Gastroesophageal sphincter (tissue), 4 donors: ENCODE results near the gene NGB. TPM values are rescaled to one million over a fixed set of nuclear protein-coding genes. Genes with fewer than 3 reads are reported as not detected.

Experiments used
- ATAC-seq: fragments of 150-250 bp; one replicate; pipeline ENCODE4 v1.9.1; 2016; ENCODE audit warnings: mild to moderate bottlenecking, moderate library complexity
- H3K27ac ChIP-seq, 4 donors: fragments of 200-600 bp; sonication (generic) in 3 of 4; 1 replicate in 3 of 4; 2 replicates in 1 of 4; pipeline ENCODE4 v1.5.1; 2016 to 2019
- H3K27me3 ChIP-seq: fragments of 200-600 bp; sonication (generic); one replicate; pipeline ENCODE4 v1.5.1; 2019
- H3K36me3 ChIP-seq, 2 donors: fragments of 200-600 bp; sonication (generic); one replicate each; pipeline ENCODE4 v1.5.1; 2019; ENCODE audit warnings: control low read depth in 1 of 2
- H3K4me1 ChIP-seq, 3 donors: fragments of 200-600 bp; sonication (generic); 1 replicate in 2 of 3; 2 replicates in 1 of 3; pipeline ENCODE4 v1.5.1; 2016 to 2019; ENCODE audit warnings: control low read depth in 2 of 3
- H3K4me3 ChIP-seq, 2 donors: fragments of 200-600 bp; sonication (generic); one replicate each; pipeline ENCODE4 v1.5.1; 2019; ENCODE audit warnings: mild to moderate bottlenecking in 1 of 2, moderate library complexity in 1 of 2
- H3K9me3 ChIP-seq, 3 donors: fragments of 200-600 bp; sonication (generic); one replicate each; pipeline ENCODE4 v1.5.1; 2017 to 2019; ENCODE audit warnings: control low read depth in 2 of 3
- CTCF ChIP-seq, 4 experiments: fragments of 200-600 bp in 2 of 4; fragments of 450-650 bp in 2 of 4; sonication (generic) in 1 of 4; IDR thresholded peaks; one replicate each; pipeline ENCODE4 v1.5.1; 2017 to 2019; ENCODE audit warnings: antibody characterized with exemption in 4 of 4, mild to moderate bottlenecking in 2 of 4, moderate library complexity in 2 of 4
- EP300 ChIP-seq: sonication (generic); formaldehyde crosslinking; IDR thresholded peaks from one replicate; pipeline ENCODE4 v1.6.1; 2017; ENCODE audit warnings: antibody characterized with exemption, mild to moderate bottlenecking
- POLR2A ChIP-seq, 2 donors: fragments of 450-650 bp; IDR thresholded peaks; one replicate each; pipeline ENCODE4 v1.6.1; 2017; ENCODE audit warnings: antibody characterized with exemption in 2 of 2, mild to moderate bottlenecking in 2 of 2, moderate library complexity in 1 of 2
- POLR2AphosphoS5 ChIP-seq: sonication (generic); formaldehyde crosslinking; IDR thresholded peaks from one replicate; pipeline ENCODE4 v1.6.1; 2017; ENCODE audit warnings: antibody characterized with exemption
- WGBS, 2 donors: methylation state at CpG; one replicate each; pipeline ENCODE4 v1.1.5; 2018; ENCODE audit warnings: low coverage in 1 of 2; 5-methylcytosine and 5-hydroxymethylcytosine counted together
- total RNA-seq, 4 donors: library from RNA; depleted of rRNA; stranded (reverse); fragments of >200 nt; gene quantifications; one replicate each; pipeline ENCODE4 v1.1.0, GENCODE V29; 2016

Gene NGB
- total RNA-seq, 4 donors from 2014 or later, result 0.27 to 2.0 (median 1.2) TPM; not detected in 1

- no peak overlapping the region for H3K27ac ChIP-seq
- H3K9me3 ChIP-seq, result no peaks in the 10 kb centered on the region
- no peak overlapping the region for H3K4me3 ChIP-seq
- H3K4me1 ChIP-seq, result no peaks in the 10 kb centered on the region
- H3K27me3 ChIP-seq, result peaks cover 9% of the 10 kb centered on the region
- no peak for TF ChIP-seq POLR2A (IDR thresholded peaks at IDR 0.05)
- ATAC-seq, result no peak
- no peaks in the 10 kb centered on the region for H3K36me3 ChIP-seq
- WGBS, 2 donors, result 0% methylated on average over 1 of the region's 2 CpGs; no CpG with 5 or more reads in 1 of the 2 donors
Measured at GRCh38 chr14:77241955-77242354, 29.1 kb downstream of the NGB start.

- H3K4me1 ChIP-seq, result no peaks in the 10 kb centered on the region
- no peaks in the 10 kb centered on the region for H3K9me3 ChIP-seq
- TF ChIP-seq POLR2AphosphoS5, result no peak
- TF ChIP-seq POLR2A (IDR thresholded peaks at IDR 0.05), result no peak
- TF ChIP-seq CTCF (IDR thresholded peaks at IDR 0.05), result no peak
- TF ChIP-seq EP300, result no peak
- 57% methylated on average over 6 of the region's 15 CpGs; no CpG with 5 or more reads in 1 of the 2 donors for WGBS, 2 donors
- H3K27ac ChIP-seq, result no peak overlapping the region
- ATAC-seq, result no peak
- no peak overlapping the region for H3K4me3 ChIP-seq
- H3K27me3 ChIP-seq, result peaks cover 15% of the 10 kb centered on the region
- H3K36me3 ChIP-seq, result no peaks in the 10 kb centered on the region
Measured at GRCh38 chr14:77240336-77240915, 30.6 kb downstream of the NGB start.

DNA sequence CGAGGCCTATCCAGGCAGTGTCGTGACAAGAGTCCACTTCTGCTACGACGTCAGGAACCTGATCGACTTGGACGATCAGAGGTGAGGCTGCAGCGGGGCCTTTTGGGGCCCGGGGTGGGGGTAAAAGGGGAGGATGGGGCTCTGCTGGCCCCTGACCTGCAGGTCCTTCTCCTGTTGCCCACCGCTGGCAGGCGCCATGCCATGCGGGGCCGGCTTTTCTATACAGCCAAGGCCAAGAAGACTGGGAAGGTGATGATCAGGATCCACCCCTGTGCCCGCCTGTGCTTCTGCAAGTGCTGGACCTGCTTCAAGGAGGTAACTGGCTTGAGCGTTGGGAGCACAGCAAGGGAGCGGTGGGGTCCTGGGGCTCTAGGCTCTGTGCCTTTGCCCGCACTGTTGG is 31.6 kb downstream of the NGB start:
- H3K36me3 ChIP-seq, result no peaks in the 10 kb centered on the region
- no peaks in the 10 kb centered on the region for H3K9me3 ChIP-seq
- H3K27ac ChIP-seq, result no peak overlapping the region
- H3K4me1 ChIP-seq, result no peaks in the 10 kb centered on the region
- ATAC-seq, result no peak
- TF ChIP-seq CTCF (IDR thresholded peaks at IDR 0.05) (no peak), EP300 (no peak), POLR2AphosphoS5 (no peak), POLR2A (IDR thresholded peaks at IDR 0.05) (no peak)
- 100% methylated on average over 1 of the region's 16 CpGs; no CpG with 5 or more reads in 1 of the 2 donors for WGBS, 2 donors
- H3K4me3 ChIP-seq, result no peak overlapping the region
- peaks cover 15% of the 10 kb centered on the region for H3K27me3 ChIP-seq

- 0% methylated on average over 1 of the region's 4 CpGs; no CpG with 5 or more reads in 1 of the 2 donors for WGBS, 2 donors
- no peaks in the 10 kb centered on the region for H3K36me3 ChIP-seq
- peaks cover 15% of the 10 kb centered on the region for H3K27me3 ChIP-seq
- TF ChIP-seq POLR2A (IDR thresholded peaks at IDR 0.05), result no peak
- TF ChIP-seq POLR2AphosphoS5, result no peak
- no peak for TF ChIP-seq CTCF (IDR thresholded peaks at IDR 0.05)
- TF ChIP-seq EP300, result no peak
- H3K4me1 ChIP-seq, result no peaks in the 10 kb centered on the region
- ATAC-seq, result no peak
- H3K4me3 ChIP-seq, result no peak overlapping the region
- no peaks in the 10 kb centered on the region for H3K9me3 ChIP-seq
- H3K27ac ChIP-seq, result no peak overlapping the region
Measured at GRCh38 chr14:77238996-77239395, 32.0 kb downstream of the NGB start.

- Histone ChIP-seq H3K27me3 (peaks cover 15% of the 10 kb centered on the region), H3K4me1 (no peaks in the 10 kb centered on the region), H3K4me3 (no peak overlapping the region), H3K36me3 (no peaks in the 10 kb centered on the region), H3K9me3 (no peaks in the 10 kb centered on the region), H3K27ac (no peak overlapping the region)
- WGBS, 2 donors, result 82% methylated on average over 2 of the region's 3 CpGs; no CpG with 5 or more reads in 1 of the 2 donors
- TF ChIP-seq EP300, result no peak
- no peak for TF ChIP-seq POLR2A (IDR thresholded peaks at IDR 0.05)
- TF ChIP-seq POLR2AphosphoS5, result no peak
- no peak for TF ChIP-seq CTCF (IDR thresholded peaks at IDR 0.05)
- ATAC-seq, result no peak
Measured at GRCh38 chr14:77238356-77238755, 32.6 kb downstream of the NGB start.
